Breast epithelium (tissue), 4 donors: ENCODE measurements around the gene ARHGEF28. TPM values are rescaled to one million over a fixed set of nuclear protein-coding genes. Genes with fewer than 3 reads are reported as not detected.

ENCODE experiments used
- DNase-seq, 2 donors: peaks; one replicate each; pipeline ENCODE4 v3.0.0-alpha.2; 2019; ENCODE audit warnings: low spot score in 2 of 2
- H3K27ac ChIP-seq, 2 donors: fragments of 200-600 bp; sonication (generic) in 1 of 2; one replicate each; pipeline ENCODE4 v1.5.1; 2016 to 2019; ENCODE audit warnings: mild to moderate bottlenecking in 1 of 2
- H3K27me3 ChIP-seq, 2 donors: fragments of 200-600 bp; sonication (generic) in 1 of 2; one replicate each; pipeline versions ENCODE4 v1.5.1 to v1.6.0; 2017 to 2019; ENCODE audit warnings: control low read depth in 1 of 2, mild to moderate bottlenecking in 1 of 2
- H3K36me3 ChIP-seq: fragments of 200-600 bp; one replicate; pipeline ENCODE4 v1.5.1; 2019
- H3K4me1 ChIP-seq, 2 donors: fragments of 200-600 bp; sonication (generic); one replicate each; pipeline ENCODE4 v1.5.1; 2016 to 2019; ENCODE audit warnings: control low read depth in 1 of 2
- H3K4me3 ChIP-seq, 3 donors: fragments of 200-600 bp; sonication (generic); 1 replicate in 2 of 3; 2 replicates in 1 of 3; pipeline ENCODE4 v1.5.1; 2016 to 2019; ENCODE audit warnings: mild to moderate bottlenecking in 3 of 3, moderate library complexity in 2 of 3
- H3K9me3 ChIP-seq, 2 donors: fragments of 200-600 bp; sonication (generic) in 1 of 2; one replicate each; pipeline ENCODE4 v1.5.1; 2016 to 2019; ENCODE audit warnings: control low read depth in 1 of 2
- CTCF ChIP-seq, 3 donors: fragments of 450-650 bp; IDR thresholded peaks; one replicate each; pipeline ENCODE4 v1.5.1; 2016 to 2017; ENCODE audit warnings: antibody characterized with exemption in 3 of 3, mild to moderate bottlenecking in 3 of 3, moderate library complexity in 3 of 3
- POLR2A ChIP-seq: fragments of 450-650 bp; IDR thresholded peaks from one replicate; pipeline ENCODE4 v1.6.1; 2016; ENCODE audit warnings: antibody characterized with exemption, mild to moderate bottlenecking, moderate library complexity
- POLR2AphosphoS5 ChIP-seq, 3 donors: sonication (generic); formaldehyde crosslinking; IDR thresholded peaks; one replicate each; pipeline ENCODE4 v1.6.1; 2017; ENCODE audit warnings: antibody characterized with exemption in 3 of 3
- intact Hi-C: fragments of 100-400 bp; cut with DNase I; formaldehyde crosslinking; loops from one replicate; pipeline ENCODE4 v1.15.1; 2023; ENCODE audit warnings: low total_unique reads
- total RNA-seq, 3 donors: library from RNA; depleted of rRNA; stranded (reverse); fragments of >200 nt; gene quantifications; one replicate each; pipeline ENCODE4 v1.1.0, GENCODE V29; 2016

The ARHGEF28 gene
- total RNA-seq, 3 donors from 2014 or later: 11.4 to 65.4 (median 31.5) TPM

DNA sequence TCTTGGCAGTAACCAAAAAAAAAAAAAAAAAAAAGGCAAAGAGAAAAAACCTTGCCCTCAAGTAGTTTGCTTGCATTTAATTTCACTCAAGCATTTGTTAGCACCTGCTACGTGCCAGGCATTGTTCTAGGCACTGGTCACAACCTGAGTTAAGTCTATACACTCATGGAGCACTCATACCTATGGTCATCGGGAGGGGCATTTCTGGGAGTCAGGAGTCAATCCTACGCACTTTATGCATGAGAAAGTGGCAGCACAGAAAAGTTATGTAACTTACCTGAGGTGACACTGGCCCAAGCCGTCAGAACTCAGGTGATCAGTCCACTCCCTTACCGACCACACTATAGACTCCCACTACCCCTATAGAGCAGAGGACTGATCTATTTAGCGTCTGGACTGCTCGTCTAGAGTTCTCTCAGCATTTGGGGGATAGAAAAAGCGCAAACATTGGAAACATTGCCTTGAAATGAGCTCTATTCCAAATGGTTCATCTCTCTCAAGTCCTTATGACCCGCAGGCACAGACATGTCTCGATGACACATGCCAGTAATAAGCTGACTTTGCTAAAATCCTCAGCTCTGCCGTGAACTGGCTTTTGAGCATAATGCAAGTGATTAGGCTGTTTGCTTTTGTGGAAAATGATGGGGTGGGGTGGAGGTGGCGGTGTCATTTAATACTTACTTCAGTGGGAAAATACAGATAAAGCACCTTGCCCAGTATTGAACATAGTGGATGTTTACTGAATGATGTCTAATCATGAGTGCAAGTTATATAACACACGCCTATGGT lies 160.2 kb downstream of the ARHGEF28 start:
- H3K27ac ChIP-seq: no peak overlapping the region
- intact Hi-C loops: no loop called here
- peak in 1 of 2 donors; percentile 25 for DNase-seq

DNA sequence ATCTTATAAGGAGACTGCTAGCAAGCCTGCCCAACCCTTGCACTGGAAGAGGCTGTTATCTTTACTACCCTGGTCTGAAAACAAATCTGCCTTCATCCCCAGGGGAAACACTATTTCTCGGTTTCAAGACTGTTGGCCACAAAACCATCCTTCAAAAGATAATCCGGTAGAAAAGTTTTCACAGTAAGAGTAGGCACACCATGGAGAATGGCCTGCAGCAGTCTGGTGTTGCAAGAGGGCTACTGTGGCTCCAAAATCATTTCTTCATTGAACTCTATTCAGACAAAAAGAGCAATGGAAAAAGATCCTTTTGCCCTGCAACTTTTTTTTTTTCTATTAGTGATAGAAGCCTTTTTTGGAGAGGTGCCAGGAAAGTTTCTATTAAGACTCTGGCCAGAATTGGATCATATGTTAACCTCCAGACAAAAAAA lies 163.9 kb downstream of the ARHGEF28 start:
- Histone ChIP-seq H3K27me3 (no peaks in the 10 kb centered on the region), H3K27ac (no peak overlapping the region), H3K4me1 (no peaks in the 10 kb centered on the region), H3K4me3 (no peak overlapping the region), H3K36me3 (no peaks in the 10 kb centered on the region), H3K9me3 (no peaks in the 10 kb centered on the region)
- DNase-seq: no peak
- intact Hi-C loops: loop anchor here (2.0 kb wide), 1 partner anchor 19 kb away; no protein-coding TSS in a partner anchor
- TF ChIP-seq POLR2A (no peak), CTCF (IDR thresholded peaks at IDR 0.05) (no peak)

More for the DNA sequence above, 160.2 kb downstream of the ARHGEF28 start:
- H3K4me1 ChIP-seq: no peaks in the 10 kb centered on the region
- H3K4me3 ChIP-seq: no peak overlapping the region
- H3K27me3 ChIP-seq: no peaks in the 10 kb centered on the region
- TF ChIP-seq CTCF (IDR thresholded peaks at IDR 0.05): no peak
- TF ChIP-seq POLR2A: no peak
- no peak for TF ChIP-seq POLR2AphosphoS5 (IDR thresholded peaks at IDR 0.05)
- H3K9me3 ChIP-seq: no peaks in the 10 kb centered on the region
- no peaks in the 10 kb centered on the region for H3K36me3 ChIP-seq

GRCh38 chr5:73791389-73791788 lies 165.4 kb downstream of the ARHGEF28 start:
- DNase-seq: no peak
- no peak overlapping the region for H3K27ac ChIP-seq
- no peaks in the 10 kb centered on the region for H3K27me3 ChIP-seq
- no peak for TF ChIP-seq POLR2AphosphoS5 (IDR thresholded peaks at IDR 0.05)
- TF ChIP-seq CTCF (IDR thresholded peaks at IDR 0.05): no peak
- no peak for TF ChIP-seq POLR2A
- H3K4me3 ChIP-seq: no peak overlapping the region
- intact Hi-C loops: loop anchor here (2.0 kb wide), 1 partner anchor 21 kb away; no protein-coding TSS in a partner anchor
- H3K4me1 ChIP-seq: no peaks in the 10 kb centered on the region
- H3K36me3 ChIP-seq: no peaks in the 10 kb centered on the region
- H3K9me3 ChIP-seq: no peaks in the 10 kb centered on the region

DNA sequence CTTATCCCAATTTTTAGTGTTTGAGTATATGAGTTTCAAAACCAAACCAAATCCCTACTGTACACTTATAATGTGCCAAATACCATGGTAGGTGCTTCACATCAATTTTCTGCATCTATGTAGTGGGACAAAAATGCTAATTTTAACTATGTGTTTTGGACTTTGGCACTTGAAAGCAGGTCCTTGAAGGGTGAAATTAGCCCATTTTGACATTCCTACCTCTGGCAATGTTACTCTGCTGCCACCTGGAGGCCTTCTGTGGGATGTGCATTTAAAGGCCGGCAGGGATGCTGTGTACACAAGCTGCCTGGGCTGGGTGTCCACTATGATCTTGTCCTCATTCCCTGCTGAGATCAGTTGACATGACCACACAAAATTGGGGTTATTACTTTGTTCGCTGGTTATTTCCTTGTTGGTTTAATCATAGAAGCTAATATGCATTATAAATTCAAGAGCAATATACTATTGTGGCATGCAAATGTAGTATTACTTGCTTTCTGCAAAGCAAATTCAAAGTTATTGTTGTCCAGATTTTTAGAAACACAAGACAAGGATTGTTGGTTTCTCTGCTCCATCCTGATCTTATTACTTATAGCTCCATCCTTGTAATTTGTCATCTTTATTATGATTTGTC lies 166.8 kb downstream of the ARHGEF28 start:
- H3K4me1 ChIP-seq: no peaks in the 10 kb centered on the region
- no peak overlapping the region for H3K27ac ChIP-seq
- peak; percentile 61 to 70 for DNase-seq
- H3K9me3 ChIP-seq: no peaks in the 10 kb centered on the region
- no peaks in the 10 kb centered on the region for H3K36me3 ChIP-seq
- intact Hi-C loops: no loop called here
- no peaks in the 10 kb centered on the region for H3K27me3 ChIP-seq
- TF ChIP-seq POLR2AphosphoS5 (IDR thresholded peaks at IDR 0.05) (no peak), CTCF (IDR thresholded peaks at IDR 0.05) (peak; percentile 68 to 95 (median 88))
- no peak overlapping the region for H3K4me3 ChIP-seq

DNA sequence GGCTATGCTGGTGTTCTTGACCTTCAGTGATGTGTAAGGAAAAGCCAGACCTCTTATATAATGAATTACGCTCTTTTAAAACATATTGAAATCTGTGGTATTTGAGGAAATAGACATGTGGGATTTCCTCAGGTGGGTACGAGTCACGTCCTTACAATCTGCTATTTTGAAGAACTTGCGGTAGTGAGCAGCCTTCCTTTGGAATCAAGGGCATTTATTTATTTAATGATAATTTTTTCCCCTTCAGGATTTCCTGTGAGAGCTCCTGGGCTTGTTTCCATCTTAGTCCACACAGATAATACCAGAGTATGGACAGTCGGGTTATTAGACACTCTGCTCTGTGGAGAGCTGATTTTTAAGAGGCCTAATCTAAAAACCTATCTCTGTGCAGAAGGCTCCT lies 167.9 kb downstream of the ARHGEF28 start:
- Histone ChIP-seq H3K4me1 (no peaks in the 10 kb centered on the region), H3K27ac (peak overlapping the region in 1 of 2 donors; percentile 38), H3K4me3 (no peak overlapping the region), H3K9me3 (no peaks in the 10 kb centered on the region), H3K36me3 (no peaks in the 10 kb centered on the region), H3K27me3 (no peaks in the 10 kb centered on the region)
- no peak for DNase-seq
- TF ChIP-seq POLR2A (no peak), POLR2AphosphoS5 (IDR thresholded peaks at IDR 0.05) (no peak), CTCF (IDR thresholded peaks at IDR 0.05) (no peak)
- intact Hi-C loops: no loop called here
